Activated effector memory CD4-positive, alpha-beta T cell treated with Interleukin-2 at 50 U/mL for 16 hours (primary cell): Measurements from ENCODE around the gene LRRC63.
A peak's percentile ranks its signal among the peaks of the same experiment; 100 is the strongest.
"Not testable (repeated sequence)": the region's sequence is repeated elsewhere in the genome, so short reads cannot be mapped to it uniquely, and the experiment has no call there.

Source experiments
- DNase-seq: peaks from one replicate; pipeline ENCODE4 v3.0.0-alpha.2; 2020

LRRC63 gene

DNA sequence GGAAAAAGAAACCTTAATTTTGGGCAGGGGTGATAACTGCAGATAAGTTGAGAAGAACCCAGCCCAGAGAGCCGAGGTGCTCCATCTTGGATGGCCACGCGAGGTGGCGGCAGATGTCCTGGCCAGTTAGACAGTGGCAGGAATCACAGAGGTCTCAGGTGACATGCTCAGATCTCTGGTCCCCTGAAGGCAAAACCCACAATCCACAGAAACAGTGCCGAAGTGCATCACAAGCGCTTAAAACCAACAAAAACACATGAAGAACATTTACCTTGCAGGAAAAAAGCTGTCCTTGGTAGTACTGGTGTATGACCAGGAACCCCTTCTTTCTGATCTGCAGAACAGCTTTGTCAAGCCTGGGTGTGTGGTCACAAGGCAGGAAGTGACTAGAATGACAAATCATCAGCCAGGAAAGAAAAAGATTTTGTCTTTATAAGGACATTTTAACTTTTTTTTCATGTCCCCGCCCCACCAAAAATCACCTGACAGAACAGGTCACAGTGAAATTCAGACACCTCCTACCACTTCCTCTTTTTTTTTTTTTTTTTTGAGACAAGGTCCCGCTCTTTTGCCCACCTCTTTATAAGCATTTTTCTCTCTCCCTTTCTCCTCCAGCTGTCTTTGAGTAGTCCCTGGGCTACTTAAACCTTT is 29.8 kb upstream of the LRRC63 start, which contains the start of gene LCP1:
Gene LCP1, minus strand, starts transcription at position 338 of the 651 bp plus-strand sequence. CDS start 22,515 bp downstream, outside the sequence.
- peak; percentile 64 for DNase-seq

DNA sequence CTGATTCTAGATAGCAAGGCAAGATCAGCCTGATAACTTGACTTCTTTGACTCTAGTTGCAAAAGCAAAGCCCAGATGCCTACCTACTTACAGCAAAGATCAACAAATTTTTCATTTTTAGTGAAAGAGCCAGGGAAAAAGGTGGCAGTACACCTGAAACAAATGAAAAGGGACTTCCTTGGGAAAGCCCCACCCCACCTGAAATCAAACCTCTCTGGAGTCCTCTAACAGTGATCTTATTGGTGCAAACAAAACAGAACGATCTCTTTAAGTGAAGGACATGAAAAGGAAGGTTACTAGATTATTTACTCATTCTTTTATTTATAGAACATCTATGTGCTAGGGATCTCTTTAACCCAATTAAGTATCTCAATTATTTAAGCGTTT is 29.2 kb upstream of the LRRC63 start:
- DNase-seq: no peak

DNA sequence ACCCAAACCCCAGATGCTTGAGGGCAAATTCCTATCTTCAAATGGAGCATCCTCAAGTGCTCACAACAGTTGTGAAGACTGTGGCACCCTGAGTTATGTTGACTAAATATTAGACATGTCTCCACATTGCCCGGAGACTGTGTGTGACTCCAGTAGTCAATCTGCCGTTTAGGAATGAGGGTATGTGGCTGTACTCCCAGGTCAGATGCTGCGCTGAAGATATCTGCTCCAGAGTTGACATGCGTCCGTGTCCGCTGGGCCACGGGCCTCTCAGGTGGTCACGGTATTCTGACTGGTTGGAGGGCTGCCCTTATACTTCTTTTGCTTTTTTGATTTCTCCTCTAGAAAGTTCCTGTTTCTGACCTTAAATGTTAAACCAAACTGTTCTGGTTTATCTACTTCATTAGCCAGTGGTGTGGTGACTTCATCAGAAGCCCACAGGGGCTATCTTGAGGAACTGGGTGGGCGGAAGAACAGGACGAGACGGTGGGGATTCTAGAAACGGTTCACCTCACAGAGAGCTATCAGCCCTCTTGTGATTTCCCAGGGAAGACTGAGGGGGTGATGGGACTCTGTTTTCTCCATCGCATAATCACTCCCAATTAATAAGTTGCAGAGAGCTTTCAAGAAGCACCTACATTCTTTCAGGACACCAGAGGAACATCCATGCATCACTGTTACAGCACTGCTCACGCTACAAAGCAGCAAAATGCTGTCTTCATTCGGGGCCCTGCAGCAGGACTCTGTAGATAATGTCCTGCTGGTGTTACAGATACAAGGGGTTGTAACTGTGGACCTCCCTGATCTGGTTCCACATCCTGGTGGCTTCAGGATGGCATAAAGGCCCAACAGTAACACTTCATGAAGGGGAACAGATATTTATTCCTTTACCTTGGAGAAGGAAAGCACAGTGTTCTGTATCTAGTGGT is 28.4 kb upstream of the LRRC63 start:
- DNase-seq: no peak

DNA sequence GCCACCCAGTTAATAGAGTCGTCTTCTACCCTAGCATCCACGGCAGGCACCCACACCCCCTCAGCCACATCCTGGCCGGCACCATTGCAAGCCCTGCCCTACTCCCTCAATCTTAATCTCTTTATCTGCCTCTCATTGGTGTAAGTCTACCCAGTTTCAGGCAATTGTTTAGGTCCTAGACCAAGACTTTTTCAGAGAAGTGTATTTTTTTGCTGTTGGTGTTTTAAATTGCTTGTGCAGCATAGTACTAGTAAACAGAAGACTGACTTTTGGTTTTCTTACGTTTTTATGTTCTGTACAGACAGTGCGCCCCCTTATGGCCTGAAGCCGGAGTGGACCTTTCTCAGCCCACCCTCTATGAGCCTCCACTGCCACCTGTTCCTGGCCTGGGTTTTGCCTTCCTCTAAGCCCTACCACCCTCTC is 27.4 kb upstream of the LRRC63 start:
- peak; percentile 65 for DNase-seq

DNA sequence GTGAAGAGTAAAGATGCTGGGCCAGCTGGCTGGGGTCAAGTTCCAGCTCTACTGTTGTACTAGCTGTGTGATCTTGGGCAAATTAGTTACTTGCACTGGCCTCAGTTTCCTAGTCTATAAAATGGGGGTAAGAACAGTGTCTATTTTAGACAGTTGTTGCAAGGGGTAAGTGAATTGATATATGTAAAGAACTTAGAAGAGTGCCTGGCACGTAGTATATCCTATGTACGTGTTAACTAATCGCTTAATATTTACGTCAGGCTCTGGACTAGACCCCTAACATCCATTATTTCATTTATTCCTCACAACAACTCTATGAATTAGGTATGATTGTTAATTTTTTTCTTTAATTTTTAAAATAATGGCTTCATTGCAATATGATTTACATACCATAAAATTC is 26.1 kb upstream of the LRRC63 start:
- DNase-seq: no peak

DNA sequence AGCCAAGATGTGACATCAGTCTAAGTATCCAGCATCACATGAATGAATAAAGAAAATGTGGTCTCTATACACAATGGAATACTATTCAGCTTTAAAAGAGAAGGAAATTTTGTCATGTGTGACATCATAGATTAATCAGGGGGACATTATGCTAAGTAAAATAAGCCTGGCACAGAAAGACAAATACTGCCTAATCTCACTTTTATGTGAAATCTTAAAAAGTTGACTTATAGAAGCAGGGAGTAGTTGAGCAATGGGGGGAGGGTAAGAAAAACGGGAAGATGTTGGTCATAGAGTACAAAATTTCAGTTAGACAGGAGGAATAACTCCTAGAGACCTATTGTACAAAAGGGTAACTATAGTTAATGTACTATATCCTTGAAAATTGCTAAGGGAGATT is 19.3 kb upstream of the LRRC63 start:
- no peak for DNase-seq

DNA sequence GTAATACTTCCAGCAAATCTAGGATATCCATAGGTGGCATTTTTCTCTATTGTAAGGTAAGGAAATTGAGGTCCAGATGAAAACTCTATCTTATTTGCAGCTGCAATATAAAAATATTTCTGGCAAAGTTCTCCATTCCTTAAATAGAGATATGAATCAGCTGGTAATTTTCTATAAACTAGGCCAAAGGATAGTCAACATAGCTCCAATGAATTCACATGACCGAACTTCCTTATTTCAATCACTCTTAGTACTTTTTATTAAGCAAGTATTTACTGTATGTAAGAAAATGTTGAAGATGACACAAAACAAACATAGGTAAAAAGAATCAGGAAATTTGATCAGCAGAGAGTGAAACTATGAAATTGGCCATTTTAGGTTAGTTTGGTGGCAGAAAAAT is 16.7 kb upstream of the LRRC63 start:
- no peak for DNase-seq

DNA sequence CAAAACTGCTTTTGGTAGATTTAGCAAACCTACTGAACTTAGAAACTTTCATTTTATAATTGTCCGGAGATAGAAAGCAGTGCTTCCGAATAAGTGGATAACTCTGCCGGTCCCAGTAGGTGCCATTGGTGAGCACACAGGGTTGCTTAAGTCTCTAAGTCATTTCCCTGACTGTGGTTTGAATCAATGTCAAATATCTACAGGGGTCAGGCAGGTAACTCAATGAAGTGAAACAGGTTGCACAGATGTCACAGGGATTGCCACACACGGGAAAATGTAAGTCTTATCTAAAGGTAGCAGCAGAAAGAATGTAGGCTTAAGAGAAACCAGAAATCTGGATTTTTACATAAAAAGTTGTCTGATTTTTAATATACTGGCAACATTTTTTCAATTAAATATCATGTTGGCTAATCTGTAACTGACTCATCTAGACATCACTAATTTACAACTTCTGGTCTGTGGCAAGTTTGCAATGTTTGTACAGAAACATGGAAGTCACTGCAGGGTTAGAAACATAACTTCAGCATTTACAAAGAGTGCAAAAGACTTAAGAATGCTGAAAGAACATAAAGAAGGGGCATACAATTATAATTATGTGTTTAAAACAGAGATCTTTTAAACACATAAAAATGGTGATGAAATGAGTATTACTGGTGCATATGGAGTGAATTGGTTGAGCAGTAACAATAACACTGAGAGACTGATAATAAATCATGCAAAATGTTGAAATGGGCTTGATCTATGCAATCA is 14.3 kb upstream of the LRRC63 start:
- no peak for DNase-seq

DNA sequence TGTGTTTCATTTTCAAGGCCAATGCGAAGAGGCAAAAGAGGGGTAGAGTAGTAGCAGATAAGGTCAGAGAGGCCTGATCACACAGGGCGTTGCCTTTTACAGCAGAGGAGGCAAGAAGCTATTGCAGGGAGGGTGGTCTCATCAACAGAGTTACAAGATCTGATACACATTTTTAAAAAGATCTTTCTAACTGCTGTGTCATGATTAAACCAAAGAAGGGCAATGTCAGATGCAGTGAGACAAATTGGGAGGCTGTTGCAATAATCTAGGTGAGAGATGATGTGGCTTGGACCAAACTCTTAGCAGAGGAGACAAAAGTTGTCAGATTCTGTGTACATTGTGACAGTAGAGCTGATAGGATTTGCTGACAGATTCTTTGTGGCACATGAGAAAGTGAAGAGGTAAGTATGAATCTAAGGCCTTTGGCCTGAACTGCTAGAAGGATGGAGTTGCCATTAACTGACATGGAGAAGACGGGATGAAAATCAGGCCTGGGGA is 13.0 kb upstream of the LRRC63 start:
- DNase-seq: no peak

DNA sequence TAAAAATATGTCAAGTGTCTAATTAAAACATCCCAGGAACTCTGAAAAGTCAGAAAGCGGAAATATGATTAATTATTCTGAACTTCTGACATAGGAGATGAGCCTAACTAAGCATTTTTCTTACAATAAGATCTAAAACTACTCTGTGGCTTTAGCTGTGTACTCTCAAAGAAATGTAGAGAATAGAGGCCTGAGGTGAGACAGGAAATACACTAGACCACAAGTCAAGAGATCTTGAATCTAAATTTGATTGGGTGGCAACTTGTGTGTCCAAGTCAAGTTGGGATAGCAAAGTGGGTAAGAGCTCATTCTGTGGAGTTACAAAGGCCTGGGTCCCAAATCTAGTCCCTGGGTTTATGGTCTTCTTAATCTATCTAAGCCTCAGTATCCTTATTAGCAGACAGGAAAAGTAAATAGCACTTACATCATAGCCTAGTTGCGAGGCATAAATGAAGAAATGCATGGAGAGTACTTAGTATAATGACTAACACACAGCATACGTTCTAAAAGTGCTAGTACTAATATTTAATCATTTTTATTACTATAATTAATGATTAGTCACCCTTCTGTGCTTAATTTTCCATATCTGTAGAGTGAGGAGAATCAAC is 9.4 kb upstream of the LRRC63 start:
- no peak for DNase-seq

DNA sequence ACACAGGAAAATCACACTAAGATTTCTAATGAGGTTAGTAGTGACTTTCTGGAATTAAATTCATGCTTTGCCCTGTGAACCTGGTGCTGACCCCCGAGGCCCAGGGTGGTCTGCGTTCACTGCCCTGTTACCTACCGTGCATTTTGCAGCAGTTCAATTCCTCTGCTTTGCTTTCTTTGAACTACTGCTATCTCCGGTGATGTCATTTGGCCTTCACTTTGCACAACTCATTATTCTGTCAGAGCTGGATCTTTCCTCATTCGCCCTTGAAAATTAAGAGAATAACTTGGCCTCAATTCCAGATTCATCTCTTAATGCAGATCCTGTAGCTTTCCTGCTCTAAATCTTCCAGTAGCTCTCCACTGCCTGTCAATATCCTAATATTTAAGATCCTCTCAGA is 8.8 kb upstream of the LRRC63 start:
- DNase-seq: no peak

DNA sequence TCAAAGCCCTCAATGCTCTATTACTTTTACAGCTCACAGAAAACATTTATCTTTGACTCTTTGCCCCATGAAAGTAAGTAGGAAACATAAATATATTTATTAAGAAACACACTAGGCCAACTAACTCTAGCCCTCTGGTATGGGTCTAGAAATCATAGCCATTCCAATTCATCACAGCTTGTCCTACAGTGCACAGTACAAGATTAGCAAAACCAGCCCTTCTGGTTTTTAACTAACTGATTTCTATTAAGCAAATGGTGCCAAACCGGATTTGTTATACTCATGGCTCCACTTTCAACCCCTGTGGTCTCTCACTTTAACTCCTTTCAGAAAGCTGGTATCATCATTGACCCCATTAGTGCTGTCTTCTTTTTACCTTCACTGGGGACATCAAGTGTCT is 5.6 kb upstream of the LRRC63 start:
- DNase-seq: no peak

DNA sequence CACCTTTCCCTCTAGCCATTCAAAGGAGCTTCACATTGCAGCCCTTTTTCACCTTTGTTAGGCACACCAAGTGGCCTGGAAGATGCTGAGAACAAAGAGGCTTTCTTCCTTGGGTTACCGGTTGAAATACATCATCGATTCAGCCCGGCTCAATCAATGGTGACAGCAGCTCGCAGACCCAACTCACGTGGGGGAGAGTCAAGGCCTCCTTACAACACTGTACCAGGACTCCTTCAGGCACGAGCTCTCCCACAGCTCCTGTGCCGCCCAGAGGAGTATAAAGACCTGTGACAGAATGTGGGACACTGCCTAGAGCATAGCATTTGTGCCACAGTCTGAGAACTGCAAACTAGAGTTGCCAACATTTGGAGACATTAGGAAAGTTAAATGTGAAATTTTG is 3.9 kb upstream of the LRRC63 start:
- no peak for DNase-seq

DNA sequence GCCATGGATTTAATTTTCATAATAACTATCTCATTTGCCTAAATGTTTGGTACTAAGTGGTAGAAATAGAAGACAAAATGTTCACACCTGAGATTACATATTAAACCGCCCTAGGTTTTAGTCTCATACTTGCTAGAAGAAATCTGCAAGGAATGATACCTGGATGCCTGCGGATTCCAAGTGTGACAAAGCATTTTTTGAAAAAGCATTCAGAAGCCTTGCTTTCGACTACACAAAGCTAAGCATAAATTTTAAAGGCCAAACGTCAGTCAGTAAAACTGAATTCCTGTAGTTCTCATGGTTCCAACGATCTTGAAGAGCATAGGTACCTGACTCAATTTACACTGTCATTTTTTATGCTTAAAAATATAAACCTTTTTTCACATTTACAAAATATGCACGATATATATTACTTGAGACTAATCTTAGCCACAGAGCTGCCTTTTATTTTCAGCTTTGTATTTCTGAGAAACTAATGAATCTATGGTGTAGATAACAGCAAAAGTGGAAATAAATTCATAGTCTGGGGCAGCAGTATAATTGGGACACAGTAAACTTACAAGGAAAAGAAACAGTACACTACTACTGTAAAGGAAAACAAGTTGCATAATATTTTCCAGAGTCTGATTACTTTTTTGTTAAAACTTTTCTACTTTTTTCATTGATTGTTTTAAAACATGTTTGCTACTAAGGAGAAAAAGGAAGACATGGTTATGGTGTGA is 1.2 kb upstream of the LRRC63 start:
- no peak for DNase-seq

DNA sequence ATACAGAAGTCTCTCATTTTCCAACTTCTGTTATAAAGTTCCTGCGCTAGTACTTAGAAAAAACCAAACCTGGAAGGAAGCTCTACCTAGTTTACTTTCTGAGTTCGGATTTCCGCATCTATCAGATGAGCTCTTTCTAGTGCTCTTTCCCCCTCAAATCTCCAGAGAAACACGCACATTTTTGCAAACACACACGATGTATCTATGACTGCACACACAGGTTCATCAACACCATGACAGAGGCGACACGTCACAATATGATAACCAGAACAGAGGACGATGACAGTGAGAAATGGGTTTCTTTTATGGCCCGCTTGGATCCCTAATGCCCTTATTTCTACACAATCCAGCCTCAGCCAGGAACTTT is 629 bp upstream of the LRRC63 start:
- no peak for DNase-seq

DNA sequence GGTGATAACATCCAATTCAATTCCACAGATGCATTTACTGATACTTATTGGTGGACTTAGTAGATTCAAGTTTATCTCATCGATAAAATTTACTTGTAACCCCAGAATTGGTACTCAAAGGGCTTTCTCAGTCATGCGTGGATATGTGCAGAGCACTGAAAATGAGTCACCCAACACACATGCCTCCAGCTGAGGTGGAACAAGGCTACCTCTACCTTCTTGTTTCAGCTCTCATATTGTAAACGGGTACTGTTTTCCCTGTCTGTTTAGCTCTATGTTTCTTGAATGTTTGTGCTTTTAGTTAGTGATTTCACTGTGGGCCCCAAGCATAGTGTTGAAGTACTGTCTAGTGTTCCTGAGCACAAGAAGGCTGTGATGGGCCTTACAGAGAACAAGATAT is 1.5 kb downstream of the LRRC63 start:
- no peak for DNase-seq

DNA sequence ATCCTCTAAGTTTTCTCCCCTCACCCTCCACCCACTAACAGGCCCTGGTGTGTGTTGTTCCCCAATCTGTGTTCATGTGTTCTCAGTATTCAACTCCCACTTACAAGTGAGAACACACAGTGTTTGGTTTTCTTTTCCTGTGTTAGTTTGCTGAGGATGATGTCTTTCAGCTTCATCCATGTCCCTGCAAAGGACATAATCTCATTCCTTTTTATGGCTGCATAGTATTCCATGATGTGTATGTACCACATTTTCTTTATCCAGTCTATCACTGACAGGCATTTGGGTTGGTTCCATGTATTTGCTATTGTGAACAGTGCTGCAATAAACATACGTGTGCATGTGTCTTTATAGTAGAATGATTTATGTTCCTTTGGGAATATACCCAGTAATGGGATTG is 3.0 kb downstream of the LRRC63 start:
- DNase-seq: not testable (repeated sequence)

DNA sequence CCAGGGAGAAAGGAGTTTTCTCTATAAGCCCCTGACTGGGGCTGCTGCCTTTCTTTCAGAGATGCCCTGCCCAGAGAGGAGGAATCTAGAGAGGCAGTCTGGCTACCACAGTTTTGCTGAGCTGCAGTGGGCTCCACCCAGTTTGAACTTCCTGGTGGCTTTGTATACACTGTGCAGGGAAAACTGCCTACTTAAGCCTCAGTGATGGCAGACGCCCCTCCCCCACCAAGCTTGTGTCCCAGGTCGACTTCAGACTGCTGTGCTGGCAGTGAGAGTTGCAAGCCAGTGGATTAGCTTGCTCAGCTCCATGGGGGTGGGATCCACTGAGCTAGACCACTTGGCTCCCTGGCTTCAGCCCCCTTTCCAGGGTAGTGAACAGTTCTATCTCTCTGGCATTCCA is 8.5 kb downstream of the LRRC63 start:
- not testable (repeated sequence) for DNase-seq

DNA sequence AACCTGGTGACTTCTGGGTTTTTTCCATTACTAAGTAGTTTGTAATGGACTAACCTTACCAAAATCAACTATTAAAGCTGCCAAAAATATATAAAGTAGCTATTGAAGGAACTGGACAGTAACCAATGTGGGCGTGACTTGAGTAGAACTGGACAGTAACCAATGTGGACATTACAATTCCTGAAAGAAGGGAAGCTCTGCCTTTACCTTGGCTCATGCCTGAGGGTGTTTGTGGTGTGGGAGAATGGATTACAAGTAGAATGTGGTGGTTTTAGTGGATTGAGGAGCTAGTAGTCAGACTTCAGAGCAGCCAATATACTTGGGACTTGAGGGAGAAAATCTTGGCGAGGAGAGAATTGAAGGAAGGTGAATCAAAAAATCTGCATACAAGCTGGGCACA is 17.5 kb downstream of the LRRC63 start:
- no peak for DNase-seq

DNA sequence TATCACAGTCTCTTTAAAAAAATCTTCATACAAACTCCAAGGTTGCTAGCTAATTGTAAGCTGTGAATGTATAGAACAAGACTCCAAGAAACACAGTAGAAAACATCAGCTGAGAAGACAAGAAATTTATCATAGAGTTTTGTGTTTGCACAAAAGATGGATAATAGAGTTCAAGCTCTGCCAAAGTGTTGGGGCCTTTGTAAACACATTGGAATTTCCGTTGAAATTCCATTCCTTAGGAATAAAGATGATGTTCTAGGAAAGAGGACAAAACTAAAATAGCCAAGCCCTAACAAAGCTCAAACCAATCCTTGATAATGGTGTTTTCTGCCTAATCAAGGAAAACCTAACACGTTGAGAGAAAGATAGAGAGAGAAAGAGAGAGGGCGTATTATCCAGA is 20.6 kb downstream of the LRRC63 start:
- DNase-seq: no peak

DNA sequence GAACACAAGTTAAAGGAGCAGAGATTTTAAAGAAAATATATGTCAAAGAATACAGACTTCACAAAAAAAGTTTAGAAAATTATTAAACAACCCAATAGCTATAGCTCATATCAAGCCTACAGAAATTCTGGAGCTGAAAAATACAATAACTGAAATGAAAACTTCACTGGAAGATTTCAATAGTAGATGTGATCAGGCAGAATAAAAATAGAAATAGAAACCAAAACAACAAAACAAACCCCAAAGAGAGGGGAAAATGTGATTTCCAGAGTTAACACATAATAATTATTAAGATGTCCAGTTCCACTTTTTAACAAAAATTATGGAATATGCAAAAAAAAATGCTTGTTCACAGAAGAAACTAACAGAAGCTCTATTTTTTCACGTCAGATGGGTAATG is 23.6 kb downstream of the LRRC63 start:
- no peak for DNase-seq

DNA sequence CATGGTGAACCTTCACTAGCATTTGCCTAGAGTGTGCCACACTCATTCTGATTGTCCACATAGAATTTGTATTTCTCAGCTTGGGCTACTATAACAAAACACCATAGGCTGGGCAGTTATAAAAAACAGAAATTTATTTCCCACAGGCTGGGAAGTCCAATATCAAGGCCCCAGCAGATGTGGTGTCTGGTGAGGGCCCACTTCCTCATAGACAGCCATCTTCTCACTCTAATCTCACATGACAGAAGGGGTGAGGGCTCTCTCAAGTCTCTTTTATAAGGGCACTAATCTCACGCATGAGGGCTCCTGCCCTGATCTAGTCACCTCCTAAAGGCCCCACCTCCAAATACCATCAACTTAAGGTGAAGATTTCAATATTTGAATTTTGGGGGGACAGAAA is 53.6 kb downstream of the LRRC63 start:
- DNase-seq: no peak
